A172 (cell line): ENCODE data around the gene PTPRN. TPM values are rescaled to one million over a fixed set of nuclear protein-coding genes. Genes with fewer than 3 reads are reported as not detected.
"Not testable (repeated sequence)": the region's sequence is repeated elsewhere in the genome, so short reads cannot be mapped to it uniquely, and the experiment has no call there.

Source experiments
- DNase-seq: peaks from one replicate; pipeline ENCODE4 v3.0.0-alpha.2; 2015; ENCODE audit warnings: low spot score
- total RNA-seq: library from RNA; depleted of rRNA; stranded (reverse); fragments of >200 nt; shearing (Covaris generic); gene quantifications from 2 replicates; pipeline ENCODE4 v1.2.3, GENCODE V29; 2014

The PTPRN gene
- total RNA-seq, 1 experiment from 2014 or later = 31.5 TPM

DNA sequence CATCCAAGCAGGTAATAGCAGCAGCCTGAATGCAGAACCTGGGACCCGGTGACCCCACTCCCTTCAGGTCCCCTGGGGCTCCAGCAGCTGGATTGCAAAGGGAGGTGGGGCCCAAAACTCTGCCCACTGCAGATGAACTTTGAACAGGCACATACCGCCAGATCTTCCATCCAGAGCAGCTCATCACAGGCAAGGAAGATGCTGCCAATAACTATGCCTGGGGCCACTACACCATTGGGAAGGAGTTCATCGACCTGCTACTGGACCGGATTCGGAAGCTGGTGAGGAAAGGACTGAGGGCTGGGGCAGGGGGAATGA is 39.2 kb downstream of the PTPRN start:
- DNase-seq = no peak

DNA sequence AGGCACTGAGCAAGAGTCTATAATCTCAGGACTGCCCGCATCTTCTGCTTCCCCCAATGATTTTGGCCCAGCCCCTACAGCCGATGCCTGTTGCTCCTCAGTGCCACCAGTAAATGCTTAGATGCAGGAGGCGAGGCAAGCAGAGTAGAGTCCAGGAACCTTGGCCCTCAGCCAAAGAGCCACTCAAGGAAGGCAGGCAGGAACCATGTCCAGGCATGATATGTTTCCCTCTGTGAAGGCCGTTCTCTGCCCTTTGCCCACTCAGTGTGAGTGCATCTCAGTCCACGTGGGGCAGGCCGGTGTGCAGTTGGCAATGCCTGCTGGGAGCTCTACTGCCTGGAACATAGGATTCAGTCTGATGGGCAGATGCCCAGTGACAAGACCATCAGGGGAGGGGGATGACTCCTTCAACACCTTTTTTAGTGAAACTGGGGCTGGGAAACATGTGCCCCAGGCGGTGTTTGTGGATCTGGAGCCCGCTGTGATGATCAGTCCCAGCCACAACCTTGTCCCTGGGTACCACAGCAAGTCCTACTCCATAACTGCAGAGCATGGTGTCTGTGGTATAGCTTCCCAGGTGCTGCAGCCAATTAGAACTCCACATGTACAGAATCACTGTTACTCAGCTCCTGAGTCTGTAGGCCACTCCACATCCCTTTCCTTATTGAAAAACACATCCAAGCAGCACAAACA is 39.7 kb downstream of the PTPRN start:
- DNase-seq = no peak

DNA sequence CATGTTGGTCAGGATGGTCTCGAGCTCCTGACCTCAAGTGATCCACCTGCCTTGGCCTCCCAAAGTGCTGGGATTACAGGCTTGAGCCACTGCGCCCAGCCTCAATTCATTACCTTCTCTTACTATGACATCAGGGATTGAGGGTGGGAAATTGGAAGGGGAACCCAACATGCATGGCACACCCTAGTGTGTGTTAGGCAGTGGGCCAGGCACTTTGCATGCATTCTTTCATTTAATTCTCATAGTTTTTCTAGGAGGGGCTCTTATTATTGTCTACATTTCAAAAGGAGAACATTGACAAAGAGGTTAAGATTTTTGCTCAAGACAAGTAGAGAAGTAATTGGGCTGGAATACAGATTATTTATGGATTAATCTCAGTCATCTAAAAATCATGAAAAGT is 40.9 kb downstream of the PTPRN start:
- no peak for DNase-seq

DNA sequence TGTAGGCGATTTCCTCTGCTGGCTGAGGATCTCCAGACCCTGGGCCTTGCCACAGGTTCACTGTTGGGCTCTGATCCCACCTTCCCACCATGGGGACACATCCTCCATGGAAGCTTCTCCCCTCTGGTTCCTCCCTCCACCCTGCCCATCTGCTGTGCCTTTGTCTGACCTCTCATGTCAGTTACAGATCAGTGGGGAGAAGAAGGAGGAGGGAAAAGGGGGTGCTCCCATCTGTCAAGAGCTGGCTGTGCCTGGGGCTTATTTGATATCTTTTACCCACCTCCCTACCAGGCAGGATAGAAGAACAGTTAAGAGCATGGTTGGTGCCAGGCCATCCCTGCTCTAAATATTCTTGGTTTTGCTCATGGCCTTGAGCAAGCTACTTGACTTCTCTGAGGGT is 42.3 kb downstream of the PTPRN start:
- DNase-seq = no peak

DNA sequence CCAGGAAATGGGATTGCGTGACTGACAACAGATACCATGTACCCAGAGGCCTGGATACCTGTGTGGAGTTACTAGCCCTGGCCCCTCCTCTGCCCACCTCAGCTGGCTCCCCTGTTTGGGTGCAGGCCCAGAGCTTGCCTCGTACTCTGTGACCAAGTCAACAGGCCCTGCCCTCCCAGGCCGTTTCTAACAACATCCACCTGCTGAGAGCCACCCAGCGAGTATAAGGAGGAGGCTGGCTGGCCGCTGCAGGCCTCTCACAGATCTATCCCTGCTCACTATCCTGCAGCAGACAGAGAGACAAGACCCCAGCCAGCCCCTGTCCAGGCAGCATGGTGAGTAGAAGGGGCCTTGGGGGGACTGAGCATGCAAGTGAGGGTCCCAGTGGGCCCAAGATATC is 43.0 kb downstream of the PTPRN start:
- DNase-seq = no peak

DNA sequence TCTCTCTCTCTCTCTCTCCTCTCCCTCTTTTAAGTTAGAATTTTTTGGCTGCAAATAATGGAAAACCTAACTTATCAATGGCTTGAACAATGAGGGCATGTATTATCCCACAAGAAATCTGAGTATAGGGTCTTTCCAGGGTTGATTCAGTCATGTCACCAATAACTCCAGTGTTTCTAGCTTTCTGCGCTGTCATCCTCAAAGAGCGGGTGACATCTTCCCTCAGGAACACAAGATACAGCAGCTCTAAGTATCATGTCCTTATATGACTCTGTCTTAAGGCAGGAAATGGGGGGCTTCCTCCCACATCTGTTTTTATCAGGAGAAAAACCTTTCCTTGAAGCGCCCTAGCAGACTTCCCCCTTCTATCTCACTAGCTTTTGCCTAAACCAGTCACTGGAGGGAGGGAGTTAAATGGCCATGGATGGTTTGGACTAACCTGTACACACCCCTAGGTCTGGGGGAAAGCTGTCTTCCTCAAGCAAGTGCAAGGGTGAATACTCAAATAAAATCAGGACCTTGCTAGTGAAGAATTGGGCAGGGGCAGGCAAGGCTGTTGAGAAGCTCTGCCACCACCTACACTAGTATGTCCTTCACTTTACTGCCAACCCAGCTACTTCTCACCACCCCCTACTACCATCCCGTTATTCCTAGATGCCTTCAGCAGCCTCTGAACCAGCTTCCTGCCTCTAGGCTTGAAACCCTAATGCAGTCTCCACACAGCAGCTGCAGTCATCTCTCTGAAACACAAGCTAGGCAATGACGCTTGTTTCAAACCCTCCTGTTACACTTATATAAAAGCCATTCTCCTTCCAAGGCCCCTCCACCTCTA is 48.0 kb downstream of the PTPRN start:
- no peak for DNase-seq

DNA sequence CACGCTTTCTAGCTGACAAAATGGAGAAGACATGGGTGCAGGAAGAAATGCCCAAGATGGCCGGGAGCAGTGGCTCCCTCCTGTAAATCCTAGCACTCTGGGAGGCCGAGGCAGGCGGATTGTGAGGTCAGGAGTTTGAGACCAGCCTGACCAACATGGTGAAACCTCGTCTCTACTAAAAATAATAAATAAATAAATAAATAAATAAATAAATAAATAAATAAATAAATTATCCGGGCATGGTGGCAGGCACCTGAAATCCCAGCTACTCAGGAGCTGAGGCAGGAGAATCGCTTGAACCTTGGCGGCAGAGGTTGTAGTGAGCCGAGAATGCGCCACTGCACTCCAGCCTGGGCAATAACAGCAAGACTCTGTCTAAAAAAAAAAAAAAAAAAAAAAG is 50.3 kb downstream of the PTPRN start:
- DNase-seq = not testable (repeated sequence)

DNA sequence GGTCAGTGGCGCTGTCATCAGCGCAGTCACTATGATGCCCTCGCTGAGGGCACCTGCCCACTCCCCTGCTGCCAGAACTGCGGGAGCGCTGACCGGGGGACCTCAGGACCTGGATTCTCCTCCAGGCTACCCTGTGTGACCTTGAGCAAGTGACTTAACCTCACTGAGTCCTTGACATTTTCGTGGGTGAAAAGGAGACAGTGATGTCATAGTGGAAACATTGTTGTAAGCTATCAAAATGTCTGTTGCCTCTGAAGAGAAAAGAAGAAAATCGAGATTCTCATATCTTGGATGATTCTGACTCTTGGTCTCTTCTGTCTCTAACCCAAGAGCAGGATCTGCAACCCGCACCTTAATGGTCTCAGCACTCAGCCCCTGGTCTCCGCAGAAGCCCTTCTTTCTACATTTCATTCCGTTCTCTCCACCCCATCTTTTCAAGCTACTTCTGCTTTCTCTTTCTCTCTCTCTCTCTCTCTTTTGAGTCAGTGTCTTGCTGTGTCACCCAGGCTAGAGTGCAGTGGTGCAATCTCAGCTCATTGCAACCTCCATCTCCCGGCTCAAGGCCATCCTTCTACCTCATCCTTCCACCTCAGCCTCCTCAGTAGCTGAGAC is 54.5 kb downstream of the PTPRN start:
- DNase-seq = no peak

DNA sequence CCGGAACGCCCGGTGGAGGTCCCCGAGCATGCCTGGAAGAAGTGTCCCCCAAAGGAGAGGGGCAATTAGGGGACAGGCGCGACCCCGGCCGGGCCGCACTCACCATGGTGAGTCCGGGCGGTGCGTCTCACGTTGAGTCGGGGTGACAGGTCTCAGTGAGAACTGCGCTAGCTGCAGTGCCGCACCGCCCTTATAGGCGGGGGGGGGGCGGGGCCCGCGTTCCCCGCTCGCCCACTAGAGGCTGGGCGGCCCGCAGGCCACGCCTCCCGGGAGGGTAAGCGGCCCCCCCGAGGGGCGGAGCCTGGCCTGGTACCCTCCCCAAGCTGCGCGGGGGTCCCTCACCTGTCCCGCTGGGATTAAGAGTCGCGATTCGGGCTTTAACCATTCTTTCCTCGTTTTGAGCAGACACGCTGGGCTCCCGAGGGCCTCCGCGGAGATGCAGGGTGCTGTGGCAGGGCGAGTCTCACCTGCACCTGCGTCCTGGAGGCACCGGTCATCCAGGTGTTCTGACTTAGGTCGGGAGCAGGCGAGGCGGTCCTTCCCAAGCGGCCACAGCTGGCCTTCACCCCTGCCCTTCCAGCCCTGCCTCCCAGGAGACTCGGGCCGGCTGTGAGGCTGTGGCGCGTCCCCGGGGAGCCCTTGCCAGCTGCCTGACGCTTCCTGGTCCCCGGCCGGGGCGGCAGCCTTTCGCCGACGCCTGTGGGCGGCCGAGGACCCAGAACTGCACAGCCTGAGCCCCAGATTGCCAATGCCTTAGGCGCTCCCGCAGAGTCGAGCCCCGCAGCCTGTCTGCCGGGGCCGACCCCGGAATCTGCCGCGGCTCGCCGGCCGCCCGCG is 55.2 kb downstream of the PTPRN start, which contains the start of gene TUBA4A:
TSS of gene TUBA4A (minus strand) at position 166 of the 837 bp plus-strand sequence. CDS start at position 106, 60 bp downstream.
- DNase-seq = peak; percentile 75

DNA sequence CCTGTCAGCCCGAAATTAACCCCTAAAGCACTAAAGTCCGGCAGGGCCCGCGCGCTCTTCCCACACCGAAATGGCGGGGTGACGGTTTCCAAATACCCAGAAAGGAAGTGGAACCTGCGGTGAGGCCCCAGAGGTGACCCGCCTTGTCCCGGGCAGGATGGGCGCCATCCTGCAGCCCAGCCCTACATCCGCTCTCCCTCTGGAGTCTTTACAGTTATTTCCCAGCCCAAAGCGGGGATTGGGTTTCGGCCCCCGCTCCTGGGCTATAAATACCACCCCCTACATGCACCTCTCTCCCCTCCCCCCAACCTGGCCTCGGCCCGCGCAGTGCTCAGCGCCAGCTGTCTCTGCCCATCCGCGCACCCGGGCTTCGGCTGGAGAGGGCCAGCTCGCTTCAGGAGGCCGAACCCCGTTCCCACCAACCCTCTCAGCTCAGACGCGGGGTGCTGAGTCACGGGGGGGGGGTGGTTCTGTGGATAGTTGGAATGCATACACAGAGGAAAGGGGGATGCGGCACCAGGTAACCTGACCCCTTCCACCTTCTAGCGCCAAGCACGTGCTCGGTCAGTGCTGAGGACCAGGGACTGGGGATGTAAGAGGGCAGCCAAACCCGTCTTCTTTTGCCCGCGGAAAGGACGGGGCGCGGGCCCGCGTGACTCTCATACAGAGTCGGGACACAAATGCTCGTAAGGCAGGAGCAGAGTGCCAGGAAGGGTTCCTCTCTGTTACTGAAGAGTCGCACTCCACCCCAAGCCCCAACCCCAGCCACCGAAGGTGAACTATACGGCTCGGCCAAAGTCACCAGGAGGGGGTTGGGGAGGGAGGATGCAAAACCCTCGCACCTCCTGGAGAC is 56.1 kb downstream of the PTPRN start, which contains the start of gene TUBA4B:
TSS of gene TUBA4B (plus strand) at position 344 of the 853 bp plus-strand sequence. CDS start at position 509, 165 bp downstream.
- DNase-seq = peak; percentile 61

DNA sequence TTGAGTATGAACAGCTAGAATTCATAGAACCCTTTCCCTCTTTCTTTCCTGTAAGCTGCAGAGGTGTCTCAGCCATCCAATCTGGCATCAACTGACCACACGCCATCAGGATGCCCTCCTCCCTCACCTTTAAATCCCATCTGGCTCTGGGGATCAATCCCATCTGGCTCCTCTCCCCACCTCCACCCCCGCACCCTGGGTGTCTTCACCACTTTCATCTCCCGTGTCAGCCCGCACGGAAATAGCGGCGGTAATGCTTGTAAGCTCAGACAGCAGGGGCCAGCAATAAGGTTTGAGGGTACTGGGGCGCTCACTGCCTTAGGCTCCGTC is 56.7 kb downstream of the PTPRN start:
- no peak for DNase-seq

DNA sequence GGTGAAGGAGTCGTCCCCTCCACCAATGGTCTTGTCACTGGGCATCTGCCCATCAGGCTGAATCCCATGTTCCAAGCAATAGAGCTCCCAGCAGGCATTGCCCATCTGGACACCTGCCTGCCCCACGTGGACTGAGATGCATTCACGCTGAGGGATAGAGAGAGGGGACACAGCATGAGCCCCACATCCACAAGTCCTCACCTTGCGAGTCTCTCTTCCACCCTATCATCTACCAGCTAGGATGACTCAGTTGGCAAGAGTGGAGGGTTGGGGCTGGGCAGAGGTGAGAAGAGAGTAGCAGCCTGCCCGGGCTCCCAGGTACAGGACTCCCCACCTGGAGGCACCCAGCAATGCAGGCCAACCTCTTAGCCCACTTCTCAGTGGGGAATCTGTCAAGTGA is 57.1 kb downstream of the PTPRN start:
- DNase-seq = peak; percentile 23

DNA sequence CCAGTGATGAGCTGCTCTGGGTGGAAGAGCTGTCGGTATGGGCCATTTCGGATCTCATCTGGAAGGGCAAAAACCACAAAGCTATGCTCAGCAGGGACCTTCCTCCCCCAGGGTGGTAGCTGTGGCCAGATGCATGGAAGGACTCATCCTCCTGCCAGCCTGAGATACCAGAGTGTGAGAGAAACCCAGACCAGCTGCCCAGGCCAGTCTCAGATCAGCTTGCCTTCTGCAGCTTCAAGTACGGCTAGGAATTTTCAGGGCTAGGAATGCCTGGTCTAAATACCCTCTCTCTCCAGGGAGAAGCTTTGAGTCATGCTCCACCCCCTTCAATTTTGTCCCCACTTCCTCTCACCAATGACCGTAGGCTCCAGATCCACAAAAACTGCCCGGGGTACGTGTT is 57.5 kb downstream of the PTPRN start:
- peak; percentile 66 for DNase-seq

DNA sequence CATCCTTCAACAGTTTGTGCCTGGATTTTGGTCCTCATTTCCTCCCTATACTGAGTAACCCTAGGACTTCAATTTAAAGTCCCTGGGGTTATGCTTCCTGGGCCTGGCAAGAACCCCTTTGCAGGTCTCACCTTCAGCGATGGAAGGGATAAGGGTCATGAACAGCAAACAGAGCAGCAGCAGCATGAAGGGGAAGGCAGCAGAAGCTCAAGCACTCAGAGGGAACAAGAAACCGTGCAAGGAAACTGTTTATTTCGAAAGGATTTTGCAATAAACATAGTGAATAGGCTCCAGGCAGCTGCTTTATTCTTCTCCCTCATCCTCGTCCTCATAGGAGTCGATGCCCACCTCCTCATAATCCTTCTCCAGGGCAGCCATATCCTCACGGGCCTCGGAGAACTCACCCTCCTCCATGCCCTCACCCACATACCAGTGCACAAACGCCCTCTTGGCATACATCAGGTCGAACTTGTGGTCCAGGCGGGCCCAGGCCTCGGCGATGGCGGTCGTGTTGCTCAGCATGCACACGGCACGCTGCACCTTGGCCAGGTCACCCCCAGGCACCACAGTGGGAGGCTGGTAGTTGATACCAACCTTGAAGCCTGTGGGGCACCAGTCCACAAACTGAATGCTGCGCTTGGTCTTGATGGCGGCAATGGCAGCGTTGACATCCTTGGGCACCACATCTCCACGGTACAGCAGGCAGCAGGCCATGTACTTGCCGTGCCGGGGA is 59.0 kb downstream of the PTPRN start:
- no peak for DNase-seq

DNA sequence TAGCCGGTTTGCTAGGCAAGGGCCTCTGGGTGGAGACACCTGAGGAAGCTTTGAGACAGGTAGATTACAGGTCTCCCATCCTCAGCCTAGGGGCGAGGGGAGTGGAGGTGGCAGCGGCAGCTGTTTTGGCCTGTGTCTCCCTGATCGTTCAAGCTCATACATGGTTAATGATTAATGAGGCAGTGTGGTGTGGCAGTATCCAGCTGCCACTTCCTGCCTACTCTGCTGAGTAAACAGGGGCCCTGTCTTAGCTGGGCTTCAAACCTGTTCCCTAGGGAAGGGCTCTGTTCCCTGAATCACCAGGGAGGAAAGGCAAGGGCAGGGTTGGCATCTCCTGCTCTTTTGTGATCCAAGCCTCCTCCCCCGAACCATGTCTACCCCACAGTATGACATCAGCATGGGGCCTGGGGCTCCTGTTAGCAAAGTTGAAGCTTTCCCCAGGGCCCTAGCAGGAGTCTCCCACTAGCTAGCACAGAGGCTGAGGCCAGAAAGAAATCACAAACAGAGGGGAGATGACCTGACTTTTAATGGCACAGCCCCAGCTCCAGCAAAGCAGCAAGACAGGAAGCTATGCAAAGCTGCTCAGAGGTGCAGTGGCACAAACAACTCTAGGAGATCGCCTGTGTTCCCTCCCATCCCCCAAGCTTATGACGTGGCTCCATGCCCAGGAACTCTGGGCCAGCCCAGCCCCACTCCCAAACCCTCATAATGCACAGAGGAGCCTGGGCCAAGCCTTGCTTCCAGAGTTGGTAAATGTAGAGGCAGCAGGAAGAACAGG is 59.8 kb downstream of the PTPRN start:
- peak; percentile 94 for DNase-seq

DNA sequence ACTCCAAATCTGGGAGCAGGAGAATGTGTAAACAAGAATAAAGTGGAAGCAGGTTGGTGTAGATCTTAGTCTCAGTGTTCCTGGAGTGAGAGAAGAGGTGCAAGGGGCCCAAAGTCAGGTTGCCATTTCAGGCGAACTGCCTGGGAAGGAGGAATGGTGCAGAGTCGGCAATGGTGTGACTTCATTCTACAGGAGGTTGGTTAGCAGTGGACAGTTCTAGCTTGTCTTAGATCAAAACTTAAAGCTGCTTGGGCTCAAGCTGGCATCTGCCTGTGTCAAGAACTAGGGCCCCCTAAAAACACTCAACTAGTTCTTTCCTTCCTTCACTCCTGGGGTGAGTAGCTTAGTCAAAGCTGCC is 60.4 kb downstream of the PTPRN start:
- DNase-seq = no peak

DNA sequence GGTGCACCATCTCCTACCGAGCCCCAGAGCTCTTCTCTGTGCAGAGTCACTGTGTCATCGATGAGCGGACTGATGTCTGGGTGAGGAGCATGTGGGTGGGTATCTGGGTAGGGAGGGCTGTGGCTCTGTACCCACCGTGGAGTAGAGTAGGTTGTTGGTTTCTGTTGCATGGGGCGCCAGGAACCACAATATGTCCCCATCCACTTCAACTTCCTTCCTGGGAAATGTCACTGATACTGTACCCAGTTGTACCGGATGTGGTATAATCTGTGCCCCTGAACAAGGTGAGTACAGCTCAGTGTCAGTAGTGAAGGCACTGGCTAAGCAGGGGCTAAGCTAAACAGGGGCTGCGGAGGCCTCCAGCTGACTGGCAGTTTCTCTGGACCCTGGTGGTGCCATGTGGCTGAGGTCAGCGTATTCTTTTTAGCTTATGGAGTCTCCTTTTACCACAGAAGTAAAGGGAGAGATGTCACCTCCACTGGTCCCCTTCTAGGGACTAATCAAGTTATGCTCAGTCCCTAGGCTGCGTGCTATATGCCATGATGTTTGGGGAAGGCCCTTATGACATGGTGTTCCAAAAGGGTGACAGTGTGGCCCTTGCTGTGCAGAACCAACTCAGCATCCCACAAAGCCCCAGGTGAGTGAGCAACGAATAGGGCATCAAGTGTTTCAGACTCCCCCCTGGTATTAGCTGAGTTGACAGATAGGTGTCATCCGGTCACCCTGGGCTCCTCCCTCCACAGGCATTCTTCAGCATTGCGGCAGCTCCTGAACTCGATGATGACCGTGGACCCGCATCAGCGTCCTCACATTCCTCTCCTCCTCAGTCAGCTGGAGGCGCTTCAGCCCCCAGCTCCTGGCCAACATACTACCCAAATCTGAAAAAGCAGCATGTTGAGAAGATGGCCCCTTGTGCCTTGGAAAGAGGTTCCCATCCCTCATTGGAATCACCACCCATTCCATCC is 61.2 kb downstream of the PTPRN start:
- DNase-seq = no peak

DNA sequence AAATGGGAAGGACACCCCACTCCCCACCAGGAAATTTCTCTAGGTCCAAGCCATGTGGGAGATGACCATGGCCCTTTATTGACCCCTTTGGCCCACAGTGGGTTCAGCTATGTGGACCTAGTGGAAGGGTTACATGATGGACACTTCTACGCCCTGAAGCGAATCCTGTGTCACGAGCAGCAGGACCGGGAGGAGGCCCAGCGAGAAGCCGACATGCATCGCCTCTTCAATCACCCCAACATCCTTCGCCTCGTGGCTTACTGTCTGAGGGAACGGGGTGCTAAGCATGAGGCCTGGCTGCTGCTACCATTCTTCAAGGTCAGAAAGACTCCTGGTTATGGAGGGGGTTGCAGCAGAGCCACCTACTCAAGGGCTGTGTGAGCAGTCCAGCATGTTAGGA is 62.6 kb downstream of the PTPRN start:
- DNase-seq = no peak

DNA sequence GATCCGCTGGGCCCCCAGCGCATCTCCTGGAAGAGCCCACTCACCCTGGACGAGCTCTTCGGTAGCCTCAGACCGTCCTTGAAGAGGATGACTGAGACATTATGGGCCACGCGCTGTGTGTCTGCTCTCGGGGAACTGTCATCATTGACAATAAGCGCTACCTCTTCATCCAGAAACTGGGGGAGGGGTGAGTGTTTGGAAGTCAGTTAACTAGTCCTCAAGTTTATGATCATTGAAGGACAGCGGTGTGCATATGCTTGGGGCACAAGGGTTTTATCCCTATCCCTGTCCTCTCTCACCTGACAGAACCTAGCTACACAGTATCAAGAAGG is 63.3 kb downstream of the PTPRN start:
- DNase-seq = no peak
